RWPE2 (cell line): Measurements from ENCODE around the gene STX18.
A peak's percentile ranks its signal among the peaks of the same experiment; 100 is the strongest.

ENCODE experiments used
- ATAC-seq: fragments of 200-7000 bp; cut with Tn5 transposase; 3 replicates; pipeline ENCODE4 v1.9.1; 2021; ENCODE audit warnings: low read depth
- DNase-seq: peaks from one replicate; pipeline ENCODE4 v3.0.0-alpha.2; 2020; ENCODE audit warnings: low spot score
- H3K27ac ChIP-seq: fragments of 450-650 bp; 2 replicates; pipeline ENCODE4 v1.5.1; 2017; ENCODE audit warnings: mild to moderate bottlenecking; ENCODE audit not compliant: poor library complexity, severe bottlenecking
- H3K27me3 ChIP-seq: fragments of 250-450 bp; sonication (Bioruptor Pico); 2 replicates; pipeline ENCODE4 v1.5.1; 2021; ENCODE audit warnings: mild to moderate bottlenecking, moderate library complexity; ENCODE audit not compliant: insufficient read depth, poor library complexity, severe bottlenecking
- H3K36me3 ChIP-seq: fragments of 250-450 bp; sonication (Bioruptor Pico); 2 replicates; pipeline ENCODE4 v1.5.1; 2020; ENCODE audit warnings: low read depth, mild to moderate bottlenecking, moderate library complexity
- H3K4me1 ChIP-seq: fragments of 250-450 bp; sonication (Bioruptor Pico); 2 replicates; pipeline ENCODE4 v1.5.1; 2021; ENCODE audit warnings: mild to moderate bottlenecking, moderate library complexity; ENCODE audit not compliant: insufficient read depth, poor library complexity, severe bottlenecking
- H3K4me3 ChIP-seq: fragments of 250-450 bp; sonication (Bioruptor Pico); 2 replicates; pipeline ENCODE4 v1.5.1; 2021; ENCODE audit warnings: mild to moderate bottlenecking, moderate library complexity; ENCODE audit not compliant: severe bottlenecking
- H3K9me3 ChIP-seq: fragments of 250-450 bp; sonication (Bioruptor Pico); 2 replicates; pipeline ENCODE4 v1.5.1; 2021; ENCODE audit warnings: mild to moderate bottlenecking, moderate library complexity; ENCODE audit not compliant: severe bottlenecking
- TF ChIP-seq, protein P1 (sequence below): fragments of 450-650 bp; IDR thresholded peaks from one replicate; pipeline ENCODE4 v1.5.1; 2017; ENCODE audit warnings: mild to moderate bottlenecking, moderate library complexity; ENCODE audit not compliant: poor library complexity, severe bottlenecking

The STX18 gene

DNA sequence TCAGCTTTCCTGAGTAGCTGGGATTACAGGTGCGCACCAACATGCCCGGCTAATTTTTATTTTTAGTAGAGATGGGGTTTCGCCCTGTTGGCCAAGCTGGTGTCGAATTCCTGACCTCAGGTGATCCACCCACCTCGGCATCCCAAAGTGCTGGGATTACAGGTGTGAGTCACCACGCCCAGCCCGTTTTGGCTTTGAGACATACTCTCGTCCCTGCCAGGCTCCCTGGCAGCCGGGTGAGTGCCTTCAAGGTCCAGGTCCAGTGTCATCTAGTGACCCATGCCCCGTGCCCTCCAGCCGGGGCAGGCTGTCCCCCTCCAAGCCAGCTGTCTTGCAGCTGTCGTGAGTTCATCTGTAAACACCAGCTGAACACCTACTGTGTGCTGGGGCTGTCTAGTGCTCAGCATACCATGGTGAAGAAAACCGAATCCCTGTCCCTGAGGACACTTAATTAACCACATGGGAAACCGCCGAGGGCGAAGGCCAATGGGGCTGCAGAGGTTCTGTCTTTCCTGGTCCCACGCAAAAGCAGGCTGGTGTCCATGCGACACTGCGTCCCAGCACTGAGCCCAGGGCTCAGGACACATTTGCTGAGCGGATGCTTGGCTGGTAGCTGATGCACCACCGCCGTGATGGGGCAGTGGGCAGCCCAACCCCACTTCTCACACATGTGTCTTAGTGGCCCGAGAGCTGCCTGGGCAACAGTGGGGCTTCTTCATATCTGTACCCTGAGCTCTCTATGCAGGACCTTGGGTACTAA, 133.1 kb downstream of the STX18 start:
- Histone ChIP-seq H3K27ac (no peak overlapping the region), H3K4me1 (peaks cover 5% of the 10 kb centered on the region), H3K9me3 (no peaks in the 10 kb centered on the region), H3K4me3 (no peak overlapping the region), H3K27me3 (no peaks in the 10 kb centered on the region), H3K36me3 (no peaks in the 10 kb centered on the region)
- ATAC-seq (peak; percentile 76), DNase-seq (no peak)
- TF ChIP-seq, protein P1, sequence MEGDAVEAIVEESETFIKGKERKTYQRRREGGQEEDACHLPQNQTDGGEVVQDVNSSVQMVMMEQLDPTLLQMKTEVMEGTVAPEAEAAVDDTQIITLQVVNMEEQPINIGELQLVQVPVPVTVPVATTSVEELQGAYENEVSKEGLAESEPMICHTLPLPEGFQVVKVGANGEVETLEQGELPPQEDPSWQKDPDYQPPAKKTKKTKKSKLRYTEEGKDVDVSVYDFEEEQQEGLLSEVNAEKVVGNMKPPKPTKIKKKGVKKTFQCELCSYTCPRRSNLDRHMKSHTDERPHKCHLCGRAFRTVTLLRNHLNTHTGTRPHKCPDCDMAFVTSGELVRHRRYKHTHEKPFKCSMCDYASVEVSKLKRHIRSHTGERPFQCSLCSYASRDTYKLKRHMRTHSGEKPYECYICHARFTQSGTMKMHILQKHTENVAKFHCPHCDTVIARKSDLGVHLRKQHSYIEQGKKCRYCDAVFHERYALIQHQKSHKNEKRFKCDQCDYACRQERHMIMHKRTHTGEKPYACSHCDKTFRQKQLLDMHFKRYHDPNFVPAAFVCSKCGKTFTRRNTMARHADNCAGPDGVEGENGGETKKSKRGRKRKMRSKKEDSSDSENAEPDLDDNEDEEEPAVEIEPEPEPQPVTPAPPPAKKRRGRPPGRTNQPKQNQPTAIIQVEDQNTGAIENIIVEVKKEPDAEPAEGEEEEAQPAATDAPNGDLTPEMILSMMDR: no peak

DNA sequence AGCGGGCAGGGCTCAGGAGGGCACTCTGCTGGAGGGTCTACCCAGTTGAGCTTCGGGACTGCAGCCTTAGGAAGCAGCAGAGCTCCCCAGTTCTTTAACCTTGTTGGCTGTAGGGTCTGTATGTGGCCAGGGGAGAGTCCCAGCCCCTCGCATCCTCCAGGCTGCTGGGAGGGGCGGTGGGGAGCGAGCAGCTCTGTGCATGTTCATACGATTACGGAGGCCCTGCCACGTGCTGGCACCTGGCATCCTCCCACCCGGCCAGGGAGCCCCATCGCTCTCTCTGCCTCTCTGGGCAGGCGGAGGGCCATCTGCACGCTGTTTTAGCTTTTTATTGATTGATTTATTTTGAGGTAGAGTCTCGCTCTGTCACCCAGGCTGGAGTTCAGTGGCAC, 133.7 kb downstream of the STX18 start:
- Histone ChIP-seq H3K4me3 (no peak overlapping the region), H3K9me3 (no peaks in the 10 kb centered on the region), H3K4me1 (peaks cover 5% of the 10 kb centered on the region), H3K36me3 (no peaks in the 10 kb centered on the region), H3K27ac (no peak overlapping the region), H3K27me3 (no peaks in the 10 kb centered on the region)
- DNase-seq: no peak
- ATAC-seq: no peak
- TF ChIP-seq, protein P1: no peak

DNA sequence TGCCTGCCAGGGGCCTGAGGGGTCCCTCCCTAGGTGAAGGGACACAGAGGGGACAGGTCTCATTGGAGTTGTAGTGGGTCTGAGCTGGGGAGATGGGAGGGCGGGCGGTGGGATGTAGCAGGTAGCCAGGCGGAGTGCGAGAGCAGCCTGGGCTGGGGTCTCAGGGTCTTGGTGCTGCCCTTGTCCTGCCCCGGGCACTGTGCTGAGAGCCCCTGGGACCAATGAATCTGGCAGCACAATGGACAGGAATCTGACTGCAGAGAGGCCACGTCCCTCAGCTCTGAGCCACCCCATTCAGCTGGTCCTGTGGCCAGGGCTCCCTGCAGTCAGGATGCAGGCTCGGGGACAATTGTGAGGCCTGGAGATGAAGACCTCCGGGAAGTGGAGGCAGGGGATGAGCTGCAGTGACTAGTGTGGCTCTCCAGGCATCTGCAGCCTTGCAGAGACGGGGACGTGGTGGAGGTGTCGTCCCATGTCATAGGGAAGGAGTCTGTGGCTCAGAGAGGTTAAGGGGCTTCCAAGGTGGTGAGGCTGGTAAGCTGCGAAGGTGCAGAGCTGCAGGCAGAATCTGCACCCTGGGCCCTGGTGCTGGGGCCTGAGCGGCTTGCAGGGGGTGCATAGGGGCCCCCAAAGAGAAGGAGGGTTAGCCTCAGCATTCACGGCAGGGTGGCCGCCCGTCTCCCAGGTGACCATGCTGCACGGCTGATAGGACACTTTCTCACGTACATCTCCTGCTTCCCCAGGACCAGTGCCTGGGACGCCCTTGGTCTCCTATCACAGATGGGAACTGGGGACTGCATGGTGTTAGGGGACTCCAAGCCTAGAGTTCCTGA, 134.3 kb downstream of the STX18 start:
- ATAC-seq: no peak
- DNase-seq: no peak
- H3K36me3 ChIP-seq: no peaks in the 10 kb centered on the region
- no peaks in the 10 kb centered on the region for H3K9me3 ChIP-seq
- no peak overlapping the region for H3K27ac ChIP-seq
- H3K4me3 ChIP-seq: no peak overlapping the region
- H3K27me3 ChIP-seq: no peaks in the 10 kb centered on the region
- TF ChIP-seq, protein P1: no peak
- peaks cover 9% of the 10 kb centered on the region for H3K4me1 ChIP-seq

DNA sequence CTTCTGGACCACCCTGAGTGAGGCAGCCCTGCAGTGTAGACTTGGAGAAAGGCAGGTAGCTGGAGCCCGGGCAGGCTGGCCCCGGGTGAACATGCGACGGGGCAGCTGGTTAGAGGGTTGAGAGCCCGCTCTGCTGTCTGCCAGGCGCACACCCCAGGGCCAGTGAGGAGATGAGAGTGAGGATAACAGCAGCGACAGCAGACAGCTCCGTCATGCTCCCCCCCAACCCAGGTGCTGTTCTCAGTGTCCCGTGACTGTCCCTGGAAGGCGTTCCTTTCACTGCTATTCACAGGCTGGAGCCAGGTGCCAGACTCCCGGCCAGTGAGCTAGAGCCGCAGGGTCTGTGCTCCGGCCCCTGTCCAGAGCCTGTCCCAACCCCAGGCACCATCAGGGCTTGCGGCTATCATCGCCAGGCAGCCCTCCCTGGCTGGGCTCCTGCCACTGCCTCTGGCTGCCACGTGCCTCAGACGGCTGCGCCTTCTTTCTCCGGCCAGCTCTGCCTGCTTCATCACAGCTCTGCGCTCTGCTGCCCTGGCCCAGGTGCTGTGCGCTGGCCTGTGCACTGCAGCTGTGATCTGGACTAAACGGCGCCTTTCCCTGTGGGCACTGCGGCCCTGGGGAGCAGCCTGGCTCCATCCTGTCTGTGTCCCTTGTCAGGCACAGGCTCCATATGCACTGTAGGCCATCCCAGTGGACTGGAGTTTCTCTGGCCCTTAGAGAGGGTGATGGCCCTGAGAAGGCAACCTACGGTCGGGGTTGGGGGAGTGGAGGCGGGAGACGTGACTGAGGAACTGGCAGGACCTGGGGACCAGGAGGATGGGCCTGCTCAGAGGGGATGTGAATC, 135.2 kb downstream of the STX18 start:
- Histone ChIP-seq H3K9me3 (no peaks in the 10 kb centered on the region), H3K4me3 (no peak overlapping the region), H3K4me1 (peaks cover 9% of the 10 kb centered on the region), H3K27me3 (no peaks in the 10 kb centered on the region), H3K36me3 (no peaks in the 10 kb centered on the region), H3K27ac (no peak overlapping the region)
- DNase-seq (no peak), ATAC-seq (no peak)
- TF ChIP-seq, protein P1: no peak
